NCI-H345 (cell line): ENCODE measurements around the gene PRPH2.
"Not testable (repeated sequence)": the region's sequence is repeated elsewhere in the genome, so short reads cannot be mapped to it uniquely, and the experiment has no call there.

ENCODE experiments used
- DNase-seq: peaks from one replicate; lab custom pipeline; 2025; lab: John Stamatoyannopoulos, UW

The PRPH2 gene

DNA sequence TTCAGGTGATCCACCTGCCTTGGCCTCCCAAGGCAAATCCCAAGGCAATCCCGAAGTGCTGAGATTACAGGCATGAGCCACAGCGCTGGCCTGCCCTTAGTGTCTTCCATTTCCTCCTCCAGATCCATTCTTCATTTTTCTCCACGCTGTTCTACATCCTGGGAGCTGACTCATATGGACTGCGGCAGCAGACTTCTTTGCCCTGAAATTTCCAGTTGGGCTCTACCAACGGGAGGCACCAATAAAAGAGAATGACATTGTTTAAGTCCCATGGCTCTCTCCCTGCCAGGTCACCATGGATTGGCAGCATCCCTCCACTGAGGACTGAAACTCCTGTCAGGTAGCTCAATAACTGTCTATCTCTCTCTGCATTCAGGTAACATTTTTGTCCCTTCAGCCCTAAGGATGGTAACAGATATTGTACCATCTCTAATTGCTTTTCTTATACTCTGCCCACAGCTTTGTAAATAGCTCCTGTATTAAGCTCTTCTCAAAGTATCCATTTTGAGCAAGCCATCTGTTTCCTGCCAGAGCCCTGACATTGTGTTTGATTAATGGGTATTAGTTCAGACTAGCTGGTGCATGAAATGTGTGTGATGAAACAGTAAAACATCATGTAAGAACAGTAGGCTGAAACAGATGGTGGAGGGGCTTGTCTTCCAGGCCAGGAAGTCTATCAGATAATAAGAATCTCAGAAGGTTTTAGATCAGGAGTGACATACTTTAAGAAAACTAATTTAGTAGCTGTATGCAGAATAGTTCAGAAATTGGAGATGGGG is 19.9 kb upstream of the PRPH2 start:
- peak; percentile 70 for DNase-seq

GRCh38 chr6:42740725-42741124 is 18.3 kb upstream of the PRPH2 start:
- no peak for DNase-seq

- DNase-seq: no peak
These were observed 13.6 kb upstream of the PRPH2 start for GRCh38 chr6:42735976-42736375.

DNA sequence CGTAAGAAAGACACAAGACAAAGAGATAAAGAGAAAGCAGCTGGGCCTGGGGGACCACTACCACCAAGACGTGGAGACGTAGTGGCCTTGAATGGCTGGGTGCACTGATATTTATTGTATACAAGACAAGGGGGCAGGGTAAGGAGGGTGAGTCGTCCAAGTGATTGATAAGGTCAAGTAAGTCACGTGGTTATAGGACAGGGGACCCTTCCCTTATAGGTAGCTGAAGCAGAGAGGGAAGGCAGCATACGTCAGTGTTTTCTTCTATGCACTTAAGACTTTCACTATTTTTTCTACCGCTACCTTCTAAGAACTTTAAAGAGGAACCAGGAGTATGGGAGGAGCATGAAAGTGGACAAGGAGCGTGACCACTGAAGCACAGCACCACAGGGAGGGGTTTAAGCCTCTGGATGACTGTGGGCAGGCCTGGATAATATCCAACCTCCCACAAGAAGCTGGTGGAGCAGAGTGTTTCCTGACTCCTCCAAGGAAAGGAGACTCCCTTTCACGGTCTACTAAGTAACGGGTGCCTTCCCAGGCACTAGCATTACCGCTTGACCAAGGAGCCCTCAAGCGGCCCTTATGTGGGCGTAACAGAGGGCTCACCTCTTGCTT is 11.6 kb upstream of the PRPH2 start:
- DNase-seq: not testable (repeated sequence)

DNA sequence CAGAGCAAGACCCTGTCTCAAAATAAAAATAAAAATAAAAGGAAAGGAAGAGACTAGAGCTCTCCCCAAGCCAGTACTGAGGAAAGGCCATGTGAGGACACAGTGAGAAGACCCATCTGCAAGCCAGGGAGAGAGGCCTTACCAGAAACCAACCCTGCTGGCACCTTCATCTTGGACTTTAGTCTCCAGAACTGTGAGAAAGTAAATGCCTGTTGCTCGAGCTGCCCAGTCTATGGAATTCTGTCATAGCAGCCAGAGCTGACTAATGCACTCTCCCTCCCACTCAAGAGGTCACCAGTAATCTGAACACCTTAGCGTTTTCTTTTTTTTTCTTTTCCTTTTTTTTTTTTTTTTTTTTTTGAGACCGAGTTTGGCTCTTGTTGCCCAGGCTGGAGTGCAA is 7.3 kb upstream of the PRPH2 start:
- no peak for DNase-seq

- no peak for DNase-seq
These were observed 5.2 kb upstream of the PRPH2 start for GRCh38 chr6:42727627-42728026.

DNA sequence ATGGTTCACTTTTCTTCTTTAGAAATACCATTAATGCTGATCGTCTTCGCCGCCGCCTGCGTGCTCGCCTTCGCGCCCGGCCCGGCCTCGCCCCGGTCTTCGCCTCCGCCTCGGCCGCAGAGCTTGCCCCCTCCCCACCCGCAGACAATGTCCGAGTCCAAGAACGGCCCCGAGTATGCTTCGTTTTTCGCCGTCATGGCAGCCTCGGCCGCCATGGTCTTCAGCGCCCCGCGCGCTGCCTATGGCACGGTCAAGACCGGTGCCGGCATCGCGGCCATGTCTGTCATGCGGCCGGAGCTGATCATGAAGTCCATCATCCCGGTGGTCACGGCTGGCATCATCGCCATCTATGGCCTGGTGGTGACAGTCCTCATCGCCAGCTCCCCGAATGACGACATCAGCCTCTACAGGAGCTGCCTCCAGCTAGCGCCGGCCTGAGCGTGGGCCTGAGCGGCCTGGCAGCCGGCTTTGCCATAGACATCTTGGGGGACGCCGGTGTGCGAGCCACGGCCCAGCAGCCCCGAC is 4.8 kb upstream of the PRPH2 start:
- DNase-seq: no peak

GRCh38 chr6:42726485-42727086 is 4.2 kb upstream of the PRPH2 start:
- DNase-seq: peak; percentile 76

- no peak for DNase-seq
These were observed 3.6 kb upstream of the PRPH2 start for GRCh38 chr6:42726026-42726425.

DNA sequence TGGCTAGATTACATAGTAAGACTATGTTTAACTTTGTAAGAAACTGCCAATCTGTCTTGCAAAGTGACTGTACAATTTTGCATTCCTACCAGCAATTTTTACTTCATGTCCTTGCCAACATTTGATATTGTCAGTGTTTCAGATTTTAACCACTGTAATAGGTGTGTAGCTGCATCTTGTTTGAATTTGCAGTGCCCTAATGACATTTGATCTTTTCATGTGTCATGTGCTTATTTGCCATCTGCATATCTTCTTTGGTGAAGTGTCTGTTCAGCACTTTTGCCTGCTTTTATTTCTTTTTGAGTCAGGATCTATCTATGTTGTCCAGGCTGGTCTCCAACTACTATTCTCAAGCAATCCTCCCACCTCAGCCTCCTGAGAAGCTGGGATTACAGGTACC is 2.4 kb upstream of the PRPH2 start:
- no peak for DNase-seq

GRCh38 chr6:42720739-42721138 is 1.7 kb downstream of the PRPH2 start:
- DNase-seq: no peak

DNA sequence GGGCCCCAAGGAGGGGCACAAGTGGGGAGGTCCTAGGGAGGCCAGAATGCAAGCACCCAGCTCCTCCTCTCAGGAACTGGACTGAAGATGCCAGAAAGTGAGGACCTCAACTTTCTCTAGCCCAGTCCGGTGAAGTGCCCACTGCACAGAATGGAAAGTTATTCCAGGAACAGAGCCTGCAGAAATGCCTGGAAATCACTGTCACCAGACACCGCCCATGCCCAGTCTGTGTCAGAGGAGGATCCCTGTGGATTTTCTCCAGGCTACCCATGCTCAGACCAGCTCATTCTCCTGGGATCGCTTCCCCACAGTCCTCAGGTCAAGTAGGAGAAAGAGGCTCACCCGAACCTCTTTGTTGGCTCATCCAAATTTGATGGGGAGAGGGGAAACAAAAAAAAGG is 6.5 kb downstream of the PRPH2 start:
- no peak for DNase-seq

DNA sequence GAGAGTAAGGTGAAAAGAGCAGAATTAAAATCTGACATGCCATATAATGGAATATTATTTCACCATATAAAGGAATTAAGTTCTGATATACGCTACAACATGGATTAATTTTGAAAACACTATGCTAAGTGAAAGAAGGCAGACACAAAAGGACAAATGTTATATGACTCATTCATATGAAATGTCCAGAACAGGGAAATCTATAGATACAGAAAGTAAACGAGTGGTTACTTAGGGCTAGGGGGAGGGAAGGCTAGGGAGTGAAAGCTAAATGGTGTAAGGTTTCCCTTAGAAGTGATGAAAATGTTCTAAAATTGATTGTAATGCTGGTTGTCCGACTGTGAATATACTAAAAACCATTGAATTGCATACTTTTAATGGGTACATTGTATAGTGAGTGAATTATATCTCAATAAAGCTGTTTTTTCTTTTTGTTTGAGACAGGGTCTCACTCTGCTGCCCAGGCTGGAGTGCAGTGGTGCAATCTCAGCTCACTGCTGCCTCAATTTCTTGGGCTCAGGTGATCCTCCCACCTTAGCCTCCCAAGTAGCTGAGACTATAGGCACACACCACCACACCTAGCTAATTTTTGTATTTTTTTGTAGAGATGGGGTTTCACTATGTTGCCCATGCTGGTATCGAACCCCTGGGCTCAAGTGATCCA is 8.2 kb downstream of the PRPH2 start:
- no peak for DNase-seq

- no peak for DNase-seq
These were observed 10.5 kb downstream of the PRPH2 start for GRCh38 chr6:42711930-42712329.

GRCh38 chr6:42710316-42710715 is 12.1 kb downstream of the PRPH2 start:
- no peak for DNase-seq

GRCh38 chr6:42709871-42710270 is 12.5 kb downstream of the PRPH2 start:
- DNase-seq: no peak

- DNase-seq: no peak
These were observed 14.3 kb downstream of the PRPH2 start for GRCh38 chr6:42708096-42708495.

- no peak for DNase-seq
These were observed 14.8 kb downstream of the PRPH2 start for GRCh38 chr6:42707595-42707994.

- no peak for DNase-seq
These were observed 17.4 kb downstream of the PRPH2 start for GRCh38 chr6:42704937-42705374.

DNA sequence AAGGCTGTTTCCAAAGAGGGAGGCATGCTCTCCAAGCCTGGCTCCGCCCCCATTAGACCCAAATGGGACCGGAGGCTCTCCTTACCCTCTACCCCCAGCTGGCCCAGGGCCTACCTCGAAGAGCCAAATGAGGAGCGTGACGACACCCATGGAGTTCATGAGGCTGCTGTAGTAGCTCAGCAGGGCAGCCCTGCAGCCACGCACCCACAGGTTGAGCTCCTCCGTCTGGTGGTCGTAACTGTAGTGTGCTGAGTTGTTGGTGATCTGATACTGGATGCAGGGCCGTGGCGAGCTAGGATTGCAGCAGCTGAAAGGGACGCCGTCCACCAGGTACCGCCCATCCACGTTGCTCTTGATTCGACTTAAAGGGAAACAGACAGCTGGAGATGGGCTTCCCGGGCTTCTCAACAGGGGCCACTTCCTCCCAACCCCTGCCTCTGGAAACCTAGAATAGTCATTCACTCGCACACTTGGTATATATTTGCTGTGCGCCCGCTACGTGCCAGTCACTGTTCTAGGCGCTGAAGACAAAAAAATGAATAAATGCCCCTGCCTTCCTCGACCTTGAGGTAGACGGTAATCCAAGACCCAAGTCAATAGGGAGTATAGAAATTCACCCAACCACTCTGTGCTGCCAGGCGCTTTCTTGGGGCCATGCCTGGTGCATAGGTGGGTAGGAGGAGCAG is 18.0 kb downstream of the PRPH2 start:
- no peak for DNase-seq

- DNase-seq: not testable (repeated sequence)
These were observed 19.6 kb downstream of the PRPH2 start for GRCh38 chr6:42702786-42703185.

GRCh38 chr6:42702200-42702599 is 20.2 kb downstream of the PRPH2 start:
- no peak for DNase-seq
